PC-3 (cell line): ENCODE results near the gene CRELD2.

Experiments used
- CTCF ChIP-seq: fragments of 300-600 bp; sonication (generic); conservative IDR thresholded peaks from 2 replicates; pipeline ENCODE4 v1.5.1; 2017; ENCODE audit warnings: antibody characterized with exemption, low read depth, mild to moderate bottlenecking, low read length
- EZH2phosphoT487 ChIP-seq: fragments of 300-600 bp; sonication (generic); IDR thresholded peaks from 2 replicates; pipeline ENCODE4 v1.6.1; 2018; ENCODE audit warnings: mild to moderate bottlenecking, antibody characterized with exemption, low read length, borderline replicate concordance

- TF ChIP-seq EZH2phosphoT487 (no peak), CTCF (no peak)
Measured at GRCh38 chr22:49936973-49937757, 18.7 kb downstream of the CRELD2 start.
